CD14-positive monocyte (primary cell): ENCODE measurements around the gene ZBTB7C. TPM values are rescaled to one million over a fixed set of nuclear protein-coding genes. Genes with fewer than 3 reads are reported as not detected.

ENCODE experiments used
- DNase-seq, 3 donors: peaks; one replicate each; pipeline ENCODE4 v3.0.0-alpha.2; 2011 to 2022
- H2AFZ ChIP-seq: 2 replicates; pipeline ENCODE4 v1.6.0; 2012; ENCODE audit warnings: mild to moderate bottlenecking, low read depth, low read length, inconsistent platforms; ENCODE audit not compliant: insufficient read depth, poor library complexity, severe bottlenecking
- H3K27ac ChIP-seq, 2 donors: 1 replicate in 1 of 2; 2 replicates in 1 of 2; pipeline ENCODE4 v1.5.1; 2012 to 2013; ENCODE audit warnings: low read length in 2 of 2, control low read depth in 1 of 2, inconsistent platforms in 1 of 2, low read depth in 1 of 2, mild to moderate bottlenecking in 1 of 2
- H3K27me3 ChIP-seq, 2 donors: one replicate each; pipeline versions ENCODE4 v1.6.0 to v1.6.1; 2011 to 2013; ENCODE audit warnings: low read length in 2 of 2; ENCODE audit not compliant: control insufficient read depth in 2 of 2, insufficient read depth in 2 of 2
- H3K36me3 ChIP-seq, 2 donors: replicated peaks in 1 of 2; 1 replicate in 1 of 2; 2 replicates in 1 of 2; pipeline versions ENCODE4 v1.5.1 to v1.6.1; 2012 to 2013; ENCODE audit warnings: low read length in 2 of 2, control low read depth in 1 of 2, inconsistent platforms in 1 of 2, mild to moderate bottlenecking in 1 of 2; ENCODE audit not compliant: insufficient read depth in 2 of 2, control insufficient read depth in 1 of 2
- H3K4me1 ChIP-seq, 2 donors: 1 replicate in 1 of 2; 2 replicates in 1 of 2; pipeline versions ENCODE4 v1.5.1 to v1.6.1; 2012 to 2013; ENCODE audit warnings: low read length in 2 of 2, control low read depth in 1 of 2, inconsistent platforms in 1 of 2, mild to moderate bottlenecking in 1 of 2, moderate library complexity in 1 of 2; ENCODE audit not compliant: insufficient read depth in 2 of 2, control insufficient read depth in 1 of 2
- H3K4me2 ChIP-seq: replicated peaks from 2 replicates; pipeline ENCODE3; 2012; ENCODE audit warnings: low read length, moderate library complexity, mild to moderate bottlenecking; ENCODE audit not compliant: poor library complexity, severe bottlenecking; ENCODE audit errors: extremely low read depth
- H3K4me3 ChIP-seq, 3 experiments: fragments of 200-600 bp in 1 of 3; sonication (generic) in 1 of 3; replicated peaks in 1 of 3; 1 replicate in 2 of 3; 2 replicates in 1 of 3; pipeline ENCODE4 v1.5.1; 2011 to 2013; ENCODE audit warnings: low read length in 3 of 3, mild to moderate bottlenecking in 3 of 3, control low read depth in 2 of 3, low read depth in 2 of 3, inconsistent platforms in 1 of 3, moderate library complexity in 1 of 3
- H3K79me2 ChIP-seq: 2 replicates; pipeline ENCODE4 v1.6.0; 2012; ENCODE audit warnings: mild to moderate bottlenecking, control low read depth, inconsistent platforms, low read length, moderate library complexity; ENCODE audit not compliant: insufficient read depth
- H3K9ac ChIP-seq: 2 replicates; pipeline ENCODE4 v1.6.0; 2017; ENCODE audit warnings: low read length, mild to moderate bottlenecking; ENCODE audit not compliant: insufficient read depth, poor library complexity, severe bottlenecking
- H3K9me3 ChIP-seq, 2 donors: replicated peaks in 1 of 2; 1 replicate in 1 of 2; 2 replicates in 1 of 2; pipeline versions ENCODE4 v1.5.1 to v1.6.1; 2012 to 2013; ENCODE audit warnings: low read length in 2 of 2, control low read depth in 1 of 2; ENCODE audit not compliant: control insufficient read depth in 1 of 2, insufficient read depth in 1 of 2
- H4K20me1 ChIP-seq: 2 replicates; pipeline ENCODE4 v1.6.0; 2012; ENCODE audit warnings: mild to moderate bottlenecking, low read length, control low read depth, moderate library complexity; ENCODE audit not compliant: insufficient read depth
- H3K27ac Mint-ChIP-seq, 7 donors: one replicate each; pipeline ENCODE4 v1.8.0; 2020; ENCODE audit warnings: mild to moderate bottlenecking in 7 of 7, mixed read lengths in 7 of 7, moderate library complexity in 6 of 7, inconsistent platforms in 2 of 7
- H3K27me3 Mint-ChIP-seq, 3 donors: one replicate each; pipeline ENCODE4 v1.8.0; 2021 to 2022; ENCODE audit warnings: low read depth in 3 of 3, mild to moderate bottlenecking in 3 of 3, mixed read lengths in 3 of 3, moderate library complexity in 3 of 3, inconsistent platforms in 1 of 3
- H3K36me3 Mint-ChIP-seq, 2 donors: one replicate each; pipeline ENCODE4 v1.8.0; 2020; ENCODE audit warnings: mixed read lengths in 2 of 2, inconsistent platforms in 1 of 2, mild to moderate bottlenecking in 1 of 2
- H3K4me1 Mint-ChIP-seq: one replicate; pipeline ENCODE4 v1.8.0; 2020; ENCODE audit warnings: mild to moderate bottlenecking, mixed read lengths
- H3K4me3 Mint-ChIP-seq, 2 donors: one replicate each; pipeline ENCODE4 v1.8.0; 2020; ENCODE audit warnings: mild to moderate bottlenecking in 2 of 2, mixed read lengths in 2 of 2, moderate library complexity in 1 of 2
- H3K9me3 Mint-ChIP-seq, 7 donors: one replicate each; pipeline ENCODE4 v1.8.0; 2020 to 2022; ENCODE audit warnings: mixed read lengths in 7 of 7, mild to moderate bottlenecking in 6 of 7, moderate library complexity in 6 of 7, inconsistent platforms in 2 of 7
- CTCF ChIP-seq: fragments of 200-600 bp; IDR thresholded peaks from one replicate; pipeline ENCODE4 v1.8.0; 2022; ENCODE audit warnings: antibody characterized with exemption, mild to moderate bottlenecking
- WGBS: methylation state at CpG from one replicate; pipeline ENCODE4 v1.1.5; 2013; ENCODE audit warnings: missing lambda C conversion rate; ENCODE audit not compliant: insufficient coverage; 5-methylcytosine and 5-hydroxymethylcytosine counted together
- intact Hi-C, 2 donors: fragments of 100-400 bp; cut with micrococcal nuclease; formaldehyde crosslinking; loops; one replicate each; pipeline versions ENCODE4 v1.15.0 to v1.15.1; 2023
- polyA plus RNA-seq, 3 donors: library from polyadenylated mRNA; depleted of rRNA in 1 of 3; unstranded in 2 of 3; stranded (reverse) in 1 of 3; fragments of 300-500 nt in 2 of 3; fragments of >200 nt in 1 of 3; fragmentation: Illumina TruSeq in 2 of 3; gene quantifications; 1 replicate in 2 of 3; 2 replicates in 1 of 3; pipeline ENCODE4 v1.2.3, GENCODE V29; 2012 to 2021

Gene ZBTB7C
- polyA plus RNA-seq, 3 donors: 0.03 to 0.09 TPM; not detected in 1

GRCh38 chr18:48030616-48031480 is 378.3 kb downstream of the ZBTB7C start:
- Histone ChIP-seq H3K4me1 (no peaks in the 10 kb centered on the region), H3K9me3 (no peaks in the 10 kb centered on the region), H3K4me2 (no peak overlapping the region), H2AFZ (peak overlapping the region; percentile 35), H3K4me3 (no peak overlapping the region), H4K20me1 (no peaks in the 10 kb centered on the region), H3K79me2 (no peaks in the 10 kb centered on the region), H3K9ac (no peak overlapping the region), H3K27ac (no peak overlapping the region), H3K36me3 (no peaks in the 10 kb centered on the region), H3K27me3 (no peaks in the 10 kb centered on the region)
- DNase-seq: peak in 1 of 3 donors; percentile 5
- Mint-ChIP-seq H3K4me1 (no peaks in the 10 kb centered on the region), H3K36me3 (no peaks in the 10 kb centered on the region), H3K4me3 (no peak overlapping the region), H3K9me3 (no peaks in the 10 kb centered on the region), H3K27ac (no peak overlapping the region), H3K27me3 (peaks cover 1 to 7% (median 3%) of the 10 kb centered on the region in 3 donors)
- intact Hi-C loops: no loop called here
- 60% methylated on average over 3 of the region's 4 CpGs for WGBS
- TF ChIP-seq CTCF: peak; percentile 25

GRCh38 chr18:48029296-48029986 is 379.7 kb downstream of the ZBTB7C start:
- Mint-ChIP-seq H3K27ac (no peak overlapping the region), H3K4me3 (no peak overlapping the region)

More at GRCh38 chr18:48029296-48029986, 379.7 kb downstream of the ZBTB7C start:
- no peaks in the 10 kb centered on the region for H3K27me3 ChIP-seq
- DNase-seq: no peak
- H3K4me2 ChIP-seq: no peak overlapping the region
- 97% methylated on average over 62 of the region's 62 CpGs for WGBS
- no peaks in the 10 kb centered on the region for H3K9me3 Mint-ChIP-seq
- H2AFZ ChIP-seq: no peak overlapping the region
- H3K4me3 ChIP-seq: no peak overlapping the region
- H3K9me3 ChIP-seq: no peaks in the 10 kb centered on the region
- H3K36me3 Mint-ChIP-seq: no peaks in the 10 kb centered on the region
- no peak overlapping the region for H3K27ac ChIP-seq
- no peaks in the 10 kb centered on the region for H4K20me1 ChIP-seq
- no peak for TF ChIP-seq CTCF
- no peaks in the 10 kb centered on the region for H3K4me1 ChIP-seq
- H3K27me3 Mint-ChIP-seq: peaks cover 1 to 7% (median 6%) of the 10 kb centered on the region in 3 donors
- no peaks in the 10 kb centered on the region for H3K36me3 ChIP-seq
- H3K4me1 Mint-ChIP-seq: no peaks in the 10 kb centered on the region
- H3K79me2 ChIP-seq: no peaks in the 10 kb centered on the region
- intact Hi-C loops: loop anchor here in 1 of 2 donors (10.0 kb wide), 1 partner anchor 415 kb away; no protein-coding TSS in a partner anchor
- no peak overlapping the region for H3K9ac ChIP-seq
